ENCODE data around the gene TRIM44. TPM values are rescaled to one million over a fixed set of nuclear protein-coding genes. Genes with fewer than 3 reads are reported as not detected.

Gene TRIM44
- total RNA-seq, 1 experiment from 2014 or later = 33.4 TPM

- no peak overlapping the region for H2AFZ ChIP-seq (ENCODE audit: low read depth, low read length, poor library complexity, severe bottlenecking)
- H3K27ac ChIP-seq (ENCODE audit: low read depth, low read length) = no peak overlapping the region
- no peaks in the 10 kb centered on the region for H3K36me3 ChIP-seq (ENCODE audit: control insufficient read depth in 1 of 2, insufficient read depth in 2 of 2, low read length in 2 of 2)
- H3K4me2 ChIP-seq (ENCODE audit: low read length) = no peak overlapping the region
- no peaks in the 10 kb centered on the region for H3K4me1 ChIP-seq (ENCODE audit: control insufficient read depth in 1 of 2, insufficient read depth in 2 of 2, low read length in 2 of 2)
- intact Hi-C loops (cut with micrococcal nuclease) = no loop called here
- no TSS peak for BruUV-seq (replicated peaks)
- ATAC-seq (no peak), DNase-seq (ENCODE audit: low read depth, low spot score) (no peak)
- H3K9me3 ChIP-seq (ENCODE audit: control insufficient read depth in 1 of 2, insufficient read depth in 1 of 2, low read depth in 1 of 2, low read length in 2 of 2) = no peaks in the 10 kb centered on the region
- CTCF ChIA-PET = no interaction called here
- TF ChIP-seq CEBPB (IDR thresholded peaks at IDR 0.05; ENCODE audit: low read depth) = no peak
- no peak for TF ChIP-seq ZFX (IDR thresholded peaks at IDR 0.05)
- TF ChIP-seq JUND (IDR thresholded peaks at IDR 0.05) = no peak
- TF ChIP-seq EZH2 (IDR thresholded peaks at IDR 0.05) = no peak
- no peak for TF ChIP-seq ZNF274 (IDR thresholded peaks at IDR 0.05; ENCODE audit: low read depth, low read length)
- no peak for TF ChIP-seq ZBTB33 (IDR thresholded peaks at IDR 0.05; ENCODE audit: extremely low read depth, insufficient replicate concordance, low read length)
- no peak for TF ChIP-seq CBX3 (IDR thresholded peaks at IDR 0.05; ENCODE audit: low read depth)
- no peak for TF ChIP-seq FOSL1 (IDR thresholded peaks at IDR 0.05; ENCODE audit: low read depth)
- TF ChIP-seq POLR2A (IDR thresholded peaks at IDR 0.05; ENCODE audit: borderline replicate concordance, extremely low read depth, insufficient read depth, insufficient read length) = no peak
- no peak for TF ChIP-seq SP1 (IDR thresholded peaks at IDR 0.05; ENCODE audit: low read depth)
- TF ChIP-seq EZH2phosphoT487 (IDR thresholded peaks at IDR 0.05; ENCODE audit: borderline replicate concordance) = no peak
- no peak for TF ChIP-seq REST (IDR thresholded peaks at IDR 0.05; ENCODE audit: low read depth)
- no peak for TF ChIP-seq TCF7L2 (IDR thresholded peaks at IDR 0.05; ENCODE audit: borderline replicate concordance, extremely low read depth, insufficient read depth, insufficient read length)
- no peak for TF ChIP-seq RAD21 (IDR thresholded peaks at IDR 0.05; ENCODE audit: low read depth)
- H4K20me1 ChIP-seq (ENCODE audit: insufficient read depth) = no peaks in the 10 kb centered on the region
- no peak overlapping the region for H3K4me3 ChIP-seq (replicated peaks in 1 of 2; ENCODE audit: low read depth in 1 of 2, low read length in 2 of 2)
- H3K79me2 ChIP-seq (ENCODE audit: insufficient read depth, low read length) = no peaks in the 10 kb centered on the region
- no peaks in the 10 kb centered on the region for H3K9me2 ChIP-seq (ENCODE audit: insufficient read depth)
- RAD21 ChIA-PET (ENCODE audit: low non-redundant PET in 1 of 2, low total read pairs in 2 of 2, uncharacterized antibody in 2 of 2, unreplicated experiment in 2 of 2) = no interaction called here
- no peak overlapping the region for H3K9ac ChIP-seq (ENCODE audit: low read length)
- POLR2A ChIA-PET = no interaction called here
- no peaks in the 10 kb centered on the region for H3K27me3 ChIP-seq (ENCODE audit: insufficient read depth, low read length)
These were observed 22.9 kb upstream of the TRIM44 start for GRCh38 chr11:35639591-35640179.

All from HCT116 (cell line).